ENCODE data around the gene OLIG1.

Gene OLIG1

DNA sequence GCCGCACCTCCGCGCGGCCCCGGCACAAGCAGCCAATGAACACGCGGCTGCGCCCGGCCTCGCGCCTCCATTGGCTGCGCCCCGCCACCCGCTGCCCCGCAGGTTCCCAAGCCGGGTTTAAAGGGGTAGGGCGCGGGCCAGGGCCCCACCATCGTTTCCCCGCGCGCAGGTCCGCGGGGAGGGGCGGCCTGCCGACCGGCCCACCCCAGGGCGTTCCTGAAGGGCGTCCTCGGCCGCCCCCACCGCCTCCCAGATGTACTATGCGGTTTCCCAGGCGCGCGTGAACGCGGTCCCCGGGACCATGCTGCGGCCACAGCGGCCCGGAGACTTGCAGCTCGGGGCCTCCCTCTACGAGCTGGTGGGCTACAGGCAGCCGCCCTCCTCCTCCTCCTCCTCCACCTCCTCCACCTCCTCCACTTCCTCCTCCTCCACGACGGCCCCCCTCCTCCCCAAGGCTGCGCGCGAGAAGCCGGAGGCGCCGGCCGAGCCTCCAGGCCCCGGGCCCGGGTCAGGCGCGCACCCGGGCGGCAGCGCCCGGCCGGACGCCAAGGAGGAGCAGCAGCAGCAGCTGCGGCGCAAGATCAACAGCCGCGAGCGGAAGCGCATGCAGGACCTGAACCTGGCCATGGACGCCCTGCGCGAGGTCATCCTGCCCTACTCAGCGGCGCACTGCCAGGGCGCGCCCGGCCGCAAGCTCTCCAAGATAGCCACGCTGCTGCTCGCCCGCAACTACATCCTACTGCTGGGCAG, at the start of gene OLIG1:
OLIG1 (plus strand) TSS at position 148 of the 750 bp plus-strand sequence; CDS start at position 254, 106 bp downstream.
- peak; percentile 65 for DNase-seq

DNA sequence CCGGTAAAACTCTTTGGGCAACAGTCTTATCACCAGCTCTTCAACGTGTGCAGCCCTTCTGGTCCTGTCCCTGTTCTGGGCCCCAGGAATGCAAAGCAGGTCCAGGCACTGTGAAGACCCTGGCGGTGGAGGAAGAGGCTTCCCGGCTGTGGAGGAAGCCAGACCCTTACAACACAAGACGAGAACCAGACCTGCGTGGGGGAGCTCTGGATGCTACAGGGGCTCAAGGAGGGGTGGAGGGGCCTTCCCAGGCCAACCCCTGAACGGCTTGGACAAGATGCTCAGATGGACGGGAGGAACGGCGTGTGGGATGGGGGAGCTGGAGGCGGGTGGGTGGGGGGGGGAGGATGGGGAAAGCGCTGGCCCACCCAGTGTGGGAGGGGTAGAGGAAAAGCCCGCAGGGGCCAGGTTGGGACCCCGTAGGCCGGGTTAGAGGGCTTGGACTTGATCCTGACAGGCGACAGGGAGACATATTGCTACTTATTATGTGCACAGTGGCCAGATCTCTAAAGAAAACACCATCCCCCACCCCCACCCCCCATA, 49.3 kb upstream of the OLIG1 start:
- no peak for DNase-seq

GRCh38 chr21:33021150-33021549, 48.8 kb upstream of the OLIG1 start:
- DNase-seq = no peak

- DNase-seq = no peak
Measured at GRCh38 chr21:33021667-33022066, 48.3 kb upstream of the OLIG1 start.

DNA sequence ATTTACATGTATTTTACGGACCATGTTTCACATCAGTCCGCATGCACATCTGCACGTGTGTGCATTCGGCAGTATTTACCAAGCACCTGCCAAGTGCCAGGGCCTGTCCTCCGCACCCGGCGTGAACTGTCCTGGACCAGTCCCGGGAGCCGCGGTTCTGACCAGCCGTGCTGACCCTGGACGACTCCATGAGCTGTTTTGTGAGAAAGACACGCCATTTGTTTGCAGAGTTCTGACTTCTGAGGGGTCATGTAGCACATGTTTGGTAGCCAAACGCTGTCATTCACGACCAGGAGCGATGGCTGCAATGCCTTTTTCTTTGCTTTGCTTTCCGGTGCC, 47.5 kb upstream of the OLIG1 start:
- DNase-seq = no peak

GRCh38 chr21:33022828-33023573, 46.9 kb upstream of the OLIG1 start:
- no peak for DNase-seq

GRCh38 chr21:33023574-33024200, 46.3 kb upstream of the OLIG1 start:
- no peak for DNase-seq

- no peak for DNase-seq
Measured at GRCh38 chr21:33024201-33025103, 45.5 kb upstream of the OLIG1 start.

- peak; percentile 21 for DNase-seq
Measured at GRCh38 chr21:33025106-33025488, 44.8 kb upstream of the OLIG1 start.

DNA sequence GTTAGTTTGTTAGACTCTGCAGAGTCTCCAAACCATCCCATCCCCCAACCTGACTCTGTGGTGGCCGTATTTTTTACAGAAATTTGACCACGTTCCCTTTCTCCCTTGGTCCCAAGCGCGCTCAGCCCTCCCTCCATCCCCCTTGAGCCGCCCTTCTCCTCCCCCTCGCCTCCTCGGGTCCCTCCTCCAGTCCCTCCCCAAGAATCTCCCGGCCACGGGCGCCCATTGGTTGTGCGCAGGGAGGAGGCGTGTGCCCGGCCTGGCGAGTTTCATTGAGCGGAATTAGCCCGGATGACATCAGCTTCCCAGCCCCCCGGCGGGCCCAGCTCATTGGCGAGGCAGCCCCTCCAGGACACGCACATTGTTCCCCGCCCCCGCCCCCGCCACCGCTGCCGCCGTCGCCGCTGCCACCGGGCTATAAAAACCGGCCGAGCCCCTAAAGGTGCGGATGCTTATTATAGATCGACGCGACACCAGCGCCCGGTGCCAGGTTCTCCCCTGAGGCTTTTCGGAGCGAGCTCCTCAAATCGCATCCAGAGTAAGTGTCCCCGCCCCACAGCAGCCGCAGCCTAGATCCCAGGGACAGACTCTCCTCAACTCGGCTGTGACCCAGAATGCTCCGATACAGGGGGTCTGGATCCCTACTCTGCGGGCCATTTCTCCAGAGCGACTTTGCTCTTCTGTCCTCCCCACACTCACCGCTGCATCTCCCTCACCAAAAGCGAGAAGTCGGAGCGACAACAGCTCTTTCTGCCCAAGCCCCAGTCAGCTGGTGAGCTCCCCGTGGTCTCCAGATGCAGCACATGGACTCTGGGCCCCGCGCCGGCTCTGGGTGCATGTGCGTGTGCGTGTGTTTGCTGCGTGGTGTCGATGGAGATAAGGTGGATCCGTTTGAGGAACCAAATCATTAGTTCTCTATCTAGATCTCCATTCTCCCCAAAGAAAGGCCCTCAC, 44.2 kb upstream of the OLIG1 start, which contains the start of gene OLIG2:
OLIG2 (plus strand) TSS at position 447 of the 954 bp plus-strand sequence. CDS start 928 bp downstream, outside the sequence.
- DNase-seq = peak; percentile 92

- no peak for DNase-seq
Measured at GRCh38 chr21:33026443-33026858, 43.5 kb upstream of the OLIG1 start.

DNA sequence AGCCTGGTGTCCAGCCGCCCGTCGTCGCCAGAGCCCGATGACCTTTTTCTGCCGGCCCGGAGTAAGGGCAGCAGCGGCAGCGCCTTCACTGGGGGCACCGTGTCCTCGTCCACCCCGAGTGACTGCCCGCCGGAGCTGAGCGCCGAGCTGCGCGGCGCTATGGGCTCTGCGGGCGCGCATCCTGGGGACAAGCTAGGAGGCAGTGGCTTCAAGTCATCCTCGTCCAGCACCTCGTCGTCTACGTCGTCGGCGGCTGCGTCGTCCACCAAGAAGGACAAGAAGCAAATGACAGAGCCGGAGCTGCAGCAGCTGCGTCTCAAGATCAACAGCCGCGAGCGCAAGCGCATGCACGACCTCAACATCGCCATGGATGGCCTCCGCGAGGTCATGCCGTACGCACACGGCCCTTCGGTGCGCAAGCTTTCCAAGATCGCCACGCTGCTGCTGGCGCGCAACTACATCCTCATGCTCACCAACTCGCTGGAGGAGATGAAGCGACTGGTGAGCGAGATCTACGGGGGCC, 43.0 kb upstream of the OLIG1 start:
- DNase-seq = peak; percentile 21

DNA sequence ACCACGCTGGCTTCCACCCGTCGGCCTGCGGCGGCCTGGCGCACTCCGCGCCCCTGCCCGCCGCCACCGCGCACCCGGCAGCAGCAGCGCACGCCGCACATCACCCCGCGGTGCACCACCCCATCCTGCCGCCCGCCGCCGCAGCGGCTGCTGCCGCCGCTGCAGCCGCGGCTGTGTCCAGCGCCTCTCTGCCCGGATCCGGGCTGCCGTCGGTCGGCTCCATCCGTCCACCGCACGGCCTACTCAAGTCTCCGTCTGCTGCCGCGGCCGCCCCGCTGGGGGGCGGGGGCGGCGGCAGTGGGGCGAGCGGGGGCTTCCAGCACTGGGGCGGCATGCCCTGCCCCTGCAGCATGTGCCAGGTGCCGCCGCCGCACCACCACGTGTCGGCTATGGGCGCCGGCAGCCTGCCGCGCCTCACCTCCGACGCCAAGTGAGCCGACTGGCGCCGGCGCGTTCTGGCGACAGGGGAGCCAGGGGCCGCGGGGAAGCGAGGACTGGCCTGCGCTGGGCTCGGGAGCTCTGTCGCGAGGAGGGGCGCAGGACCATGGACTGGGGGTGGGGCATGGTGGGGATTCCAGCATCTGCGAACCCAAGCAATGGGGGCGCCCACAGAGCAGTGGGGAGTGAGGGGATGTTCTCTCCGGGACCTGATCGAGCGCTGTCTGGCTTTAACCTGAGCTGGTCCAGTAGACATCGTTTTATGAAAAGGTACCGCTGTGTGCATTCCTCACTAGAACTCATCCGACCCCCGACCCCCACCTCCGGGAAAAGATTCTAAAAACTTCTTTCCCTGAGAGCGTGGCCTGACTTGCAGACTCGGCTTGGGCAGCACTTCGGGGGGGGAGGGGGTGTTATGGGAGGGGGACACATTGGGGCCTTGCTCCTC, 42.3 kb upstream of the OLIG1 start:
- DNase-seq = no peak

GRCh38 chr21:33028287-33028670, 41.7 kb upstream of the OLIG1 start:
- no peak for DNase-seq

GRCh38 chr21:33028773-33029384, 41.1 kb upstream of the OLIG1 start:
- no peak for DNase-seq

DNA sequence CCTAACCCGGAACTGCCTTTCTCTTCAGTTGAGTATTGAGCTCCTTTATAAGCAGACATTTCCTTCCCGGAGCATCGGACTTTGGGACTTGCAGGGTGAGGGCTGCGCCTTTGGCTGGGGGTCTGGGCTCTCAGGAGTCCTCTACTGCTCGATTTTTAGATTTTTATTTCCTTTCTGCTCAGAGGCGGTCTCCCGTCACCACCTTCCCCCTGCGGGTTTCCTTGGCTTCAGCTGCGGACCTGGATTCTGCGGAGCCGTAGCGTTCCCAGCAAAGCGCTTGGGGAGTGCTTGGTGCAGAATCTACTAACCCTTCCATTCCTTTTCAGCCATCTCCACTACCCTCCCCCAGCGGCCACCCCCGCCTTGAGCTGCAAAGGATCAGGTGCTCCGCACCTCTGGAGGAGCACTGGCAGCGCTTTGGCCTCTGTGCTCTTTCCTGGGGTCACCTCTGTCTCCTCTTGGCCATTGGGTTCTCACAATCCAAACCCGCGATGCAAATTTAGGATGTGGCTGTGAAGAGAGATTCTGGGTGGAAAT, 40.5 kb upstream of the OLIG1 start:
- DNase-seq = no peak

GRCh38 chr21:33029975-33030461, 39.9 kb upstream of the OLIG1 start:
- no peak for DNase-seq

GRCh38 chr21:33030633-33031032, 39.3 kb upstream of the OLIG1 start:
- no peak for DNase-seq

All from NCI-H1105 (cell line).